Measurements from ENCODE around the gene TEKT5.

DNA sequence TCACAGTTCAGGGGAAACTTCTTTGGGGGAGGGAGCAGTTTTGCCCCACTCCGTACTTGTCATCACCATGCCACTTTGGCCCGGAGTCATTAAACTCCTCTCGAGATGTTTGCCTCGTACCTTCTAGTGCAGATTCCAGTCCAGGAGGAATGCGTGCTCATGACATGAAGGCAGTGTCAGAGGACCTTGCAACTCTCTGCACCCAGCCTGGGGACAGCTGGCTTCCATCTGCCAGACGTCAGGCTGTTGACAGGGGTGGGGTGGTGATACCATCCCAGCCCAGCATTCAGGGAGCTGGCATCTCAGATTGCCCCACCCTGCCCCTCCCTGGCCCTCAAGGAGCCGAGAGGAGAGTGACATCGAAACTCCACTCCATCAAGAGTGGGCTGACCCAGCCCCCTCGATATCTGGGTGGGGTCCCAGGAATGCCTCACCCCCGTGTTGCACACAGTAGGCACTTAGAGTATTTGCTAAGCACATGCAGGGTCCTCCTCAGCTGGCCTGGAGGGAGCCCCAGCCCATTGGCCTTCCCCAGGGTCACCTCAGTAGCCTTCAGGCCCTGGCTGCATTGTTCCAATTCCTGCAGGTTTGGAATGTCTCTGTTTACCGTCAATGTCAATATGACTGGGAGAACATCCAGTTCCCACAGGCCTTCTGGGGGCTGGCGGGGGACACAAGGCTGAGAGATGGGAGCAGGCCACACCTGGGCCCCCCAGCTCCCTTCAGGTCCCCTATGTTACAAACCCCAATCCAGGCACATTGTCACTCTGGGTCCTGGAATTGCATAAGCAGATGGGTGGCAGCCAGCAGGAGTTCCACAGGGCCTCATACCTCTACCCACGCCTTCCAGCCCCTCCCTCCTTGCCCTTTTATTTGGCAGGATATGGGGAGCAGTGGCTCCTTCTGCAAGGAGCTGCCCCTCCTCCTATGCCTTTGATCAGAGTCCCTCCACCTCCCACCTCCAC lies 93.0 kb downstream of the TEKT5 start:
- no peak for TF ChIP-seq EZH2 (IDR thresholded peaks at IDR 0.05; ENCODE audit: insufficient read depth, poor library complexity, severe bottlenecking)
- TF ChIP-seq EZH2phosphoT487 (IDR thresholded peaks at IDR 0.05; ENCODE audit: insufficient read depth, low read depth): no peak
